Measurements from ENCODE around the gene CAMP.

DNA sequence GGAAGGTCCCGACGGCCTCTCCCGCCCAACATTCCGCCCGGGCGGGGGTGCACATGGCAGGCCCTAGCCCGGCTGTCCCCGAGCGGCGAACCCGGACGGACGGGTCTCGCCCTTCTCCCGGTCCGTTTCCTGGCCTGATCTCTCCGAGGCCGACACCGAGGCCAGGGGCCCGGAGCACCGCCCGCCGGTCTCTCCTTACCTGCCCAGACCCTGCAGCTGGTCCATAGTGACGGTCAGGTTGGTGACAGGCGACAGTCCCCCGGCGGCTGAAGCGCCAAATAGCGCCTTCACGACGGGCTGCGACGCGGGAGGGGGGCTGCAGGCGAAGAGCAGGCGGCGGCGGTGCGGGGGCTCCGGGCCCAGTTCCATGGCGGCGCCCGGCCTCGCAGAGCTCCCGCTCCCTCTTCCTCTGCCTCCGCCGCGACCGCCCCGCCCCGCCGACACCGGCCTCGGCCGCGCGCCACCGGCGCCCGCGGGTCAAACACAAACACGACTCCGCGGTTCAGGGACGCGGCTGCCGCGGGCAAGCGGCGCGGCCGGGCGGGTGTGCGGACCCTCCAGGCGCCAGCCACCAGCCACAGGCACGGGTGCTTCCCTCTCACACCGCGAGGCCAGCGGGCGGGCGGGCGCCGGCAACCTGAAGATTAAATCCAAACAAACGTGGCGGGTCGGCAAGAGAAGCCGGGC lies 35.6 kb upstream of the CAMP start:
- no peak for TF ChIP-seq POLR2A (IDR thresholded peaks at IDR 0.05)
- TF ChIP-seq, protein P1, sequence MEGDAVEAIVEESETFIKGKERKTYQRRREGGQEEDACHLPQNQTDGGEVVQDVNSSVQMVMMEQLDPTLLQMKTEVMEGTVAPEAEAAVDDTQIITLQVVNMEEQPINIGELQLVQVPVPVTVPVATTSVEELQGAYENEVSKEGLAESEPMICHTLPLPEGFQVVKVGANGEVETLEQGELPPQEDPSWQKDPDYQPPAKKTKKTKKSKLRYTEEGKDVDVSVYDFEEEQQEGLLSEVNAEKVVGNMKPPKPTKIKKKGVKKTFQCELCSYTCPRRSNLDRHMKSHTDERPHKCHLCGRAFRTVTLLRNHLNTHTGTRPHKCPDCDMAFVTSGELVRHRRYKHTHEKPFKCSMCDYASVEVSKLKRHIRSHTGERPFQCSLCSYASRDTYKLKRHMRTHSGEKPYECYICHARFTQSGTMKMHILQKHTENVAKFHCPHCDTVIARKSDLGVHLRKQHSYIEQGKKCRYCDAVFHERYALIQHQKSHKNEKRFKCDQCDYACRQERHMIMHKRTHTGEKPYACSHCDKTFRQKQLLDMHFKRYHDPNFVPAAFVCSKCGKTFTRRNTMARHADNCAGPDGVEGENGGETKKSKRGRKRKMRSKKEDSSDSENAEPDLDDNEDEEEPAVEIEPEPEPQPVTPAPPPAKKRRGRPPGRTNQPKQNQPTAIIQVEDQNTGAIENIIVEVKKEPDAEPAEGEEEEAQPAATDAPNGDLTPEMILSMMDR (IDR thresholded peaks at IDR 0.05): no peak
